ENCODE results near the gene SLC16A5. TPM values are rescaled to one million over a fixed set of nuclear protein-coding genes. Genes with fewer than 3 reads are reported as not detected.
"Not testable (repeated sequence)": the region's sequence is repeated elsewhere in the genome, so short reads cannot be mapped to it uniquely, and the experiment has no call there.

The SLC16A5 gene
- polyA plus RNA-seq, 1 donor from 2014 or later = not detected

- H3K9ac ChIP-seq (ENCODE audit: low read length) = no peak overlapping the region
- no peak overlapping the region for H3K4me3 ChIP-seq (ENCODE audit: low read length)
- no peaks in the 10 kb centered on the region for H4K20me1 ChIP-seq (ENCODE audit: insufficient read depth)
- no peak overlapping the region for H3K4me2 ChIP-seq (ENCODE audit: low read length)
- no peaks in the 10 kb centered on the region for H3K9me3 ChIP-seq (ENCODE audit: low read length)
- no peaks in the 10 kb centered on the region for H3K79me2 ChIP-seq (replicated peaks; ENCODE audit: insufficient read depth, low read length)
- H3K27ac ChIP-seq (ENCODE audit: low read length) = no peak overlapping the region
- no peaks in the 10 kb centered on the region for H3K36me3 ChIP-seq (ENCODE audit: insufficient read depth, low read length)
- TF ChIP-seq TAF1 (IDR thresholded peaks at IDR 0.05; ENCODE audit: low read depth) (no peak), SMC3 (conservative IDR thresholded peaks at IDR 0.05; ENCODE audit: poor library complexity) (no peak), POLR2AphosphoS5 (IDR thresholded peaks at IDR 0.05) (no peak)
- TF ChIP-seq, protein P1, sequence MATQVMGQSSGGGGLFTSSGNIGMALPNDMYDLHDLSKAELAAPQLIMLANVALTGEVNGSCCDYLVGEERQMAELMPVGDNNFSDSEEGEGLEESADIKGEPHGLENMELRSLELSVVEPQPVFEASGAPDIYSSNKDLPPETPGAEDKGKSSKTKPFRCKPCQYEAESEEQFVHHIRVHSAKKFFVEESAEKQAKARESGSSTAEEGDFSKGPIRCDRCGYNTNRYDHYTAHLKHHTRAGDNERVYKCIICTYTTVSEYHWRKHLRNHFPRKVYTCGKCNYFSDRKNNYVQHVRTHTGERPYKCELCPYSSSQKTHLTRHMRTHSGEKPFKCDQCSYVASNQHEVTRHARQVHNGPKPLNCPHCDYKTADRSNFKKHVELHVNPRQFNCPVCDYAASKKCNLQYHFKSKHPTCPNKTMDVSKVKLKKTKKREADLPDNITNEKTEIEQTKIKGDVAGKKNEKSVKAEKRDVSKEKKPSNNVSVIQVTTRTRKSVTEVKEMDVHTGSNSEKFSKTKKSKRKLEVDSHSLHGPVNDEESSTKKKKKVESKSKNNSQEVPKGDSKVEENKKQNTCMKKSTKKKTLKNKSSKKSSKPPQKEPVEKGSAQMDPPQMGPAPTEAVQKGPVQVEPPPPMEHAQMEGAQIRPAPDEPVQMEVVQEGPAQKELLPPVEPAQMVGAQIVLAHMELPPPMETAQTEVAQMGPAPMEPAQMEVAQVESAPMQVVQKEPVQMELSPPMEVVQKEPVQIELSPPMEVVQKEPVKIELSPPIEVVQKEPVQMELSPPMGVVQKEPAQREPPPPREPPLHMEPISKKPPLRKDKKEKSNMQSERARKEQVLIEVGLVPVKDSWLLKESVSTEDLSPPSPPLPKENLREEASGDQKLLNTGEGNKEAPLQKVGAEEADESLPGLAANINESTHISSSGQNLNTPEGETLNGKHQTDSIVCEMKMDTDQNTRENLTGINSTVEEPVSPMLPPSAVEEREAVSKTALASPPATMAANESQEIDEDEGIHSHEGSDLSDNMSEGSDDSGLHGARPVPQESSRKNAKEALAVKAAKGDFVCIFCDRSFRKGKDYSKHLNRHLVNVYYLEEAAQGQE (IDR thresholded peaks at IDR 0.05; ENCODE audit: borderline replicate concordance) = no peak
- H2AFZ ChIP-seq (ENCODE audit: low read depth, low read length) = no peak overlapping the region
- H3K27me3 ChIP-seq (ENCODE audit: insufficient read depth, low read depth, low read length) = no peaks in the 10 kb centered on the region
- no peaks in the 10 kb centered on the region for H3K9me2 ChIP-seq (ENCODE audit: insufficient read depth, low read length)
- H3F3A ChIP-seq (ENCODE audit: insufficient read depth, low read length, poor library complexity, severe bottlenecking) = no peaks in the 10 kb centered on the region
Observed at GRCh38 chr17:75126954-75127353, 39.2 kb downstream of the SLC16A5 start.

- H3K9ac ChIP-seq (ENCODE audit: low read length); H4K20me1 ChIP-seq (ENCODE audit: insufficient read depth); H3K27me3 ChIP-seq (ENCODE audit: insufficient read depth, low read depth, low read length); H3K4me2 ChIP-seq (ENCODE audit: low read length); H3K79me2 ChIP-seq (replicated peaks; ENCODE audit: insufficient read depth, low read length); H3K9me3 ChIP-seq (ENCODE audit: low read length); H3K9me2 ChIP-seq (ENCODE audit: insufficient read depth, low read length); H2AFZ ChIP-seq (ENCODE audit: low read depth, low read length); H3K36me3 ChIP-seq (ENCODE audit: insufficient read depth, low read length); H3F3A ChIP-seq (ENCODE audit: insufficient read depth, low read length, poor library complexity, severe bottlenecking); H3K4me3 ChIP-seq (ENCODE audit: low read length); H3K27ac ChIP-seq (ENCODE audit: low read length): not testable (repeated sequence)
Observed at GRCh38 chr17:75127936-75128335, 40.2 kb downstream of the SLC16A5 start.

- H3K9ac ChIP-seq (ENCODE audit: low read length) = no peak overlapping the region
- no peaks in the 10 kb centered on the region for H3K27me3 ChIP-seq (ENCODE audit: insufficient read depth, low read depth, low read length)
- TF ChIP-seq EP300 (conservative IDR thresholded peaks at IDR 0.05; ENCODE audit: poor library complexity, severe bottlenecking) (no peak), EZH2 (IDR thresholded peaks at IDR 0.05; ENCODE audit: borderline replicate concordance, insufficient read depth, low read length, poor library complexity, severe bottlenecking) (no peak), POLR2AphosphoS5 (IDR thresholded peaks at IDR 0.05) (no peak), SMC3 (conservative IDR thresholded peaks at IDR 0.05; ENCODE audit: poor library complexity) (no peak), TAF1 (IDR thresholded peaks at IDR 0.05; ENCODE audit: low read depth) (no peak), MXI1 (conservative IDR thresholded peaks at IDR 0.05; ENCODE audit: poor library complexity, severe bottlenecking) (no peak), RAD21 (conservative IDR thresholded peaks at IDR 0.05) (no peak)
- TF ChIP-seq, protein P1 (IDR thresholded peaks at IDR 0.05; ENCODE audit: borderline replicate concordance) = no peak
- TF ChIP-seq, protein P2, sequence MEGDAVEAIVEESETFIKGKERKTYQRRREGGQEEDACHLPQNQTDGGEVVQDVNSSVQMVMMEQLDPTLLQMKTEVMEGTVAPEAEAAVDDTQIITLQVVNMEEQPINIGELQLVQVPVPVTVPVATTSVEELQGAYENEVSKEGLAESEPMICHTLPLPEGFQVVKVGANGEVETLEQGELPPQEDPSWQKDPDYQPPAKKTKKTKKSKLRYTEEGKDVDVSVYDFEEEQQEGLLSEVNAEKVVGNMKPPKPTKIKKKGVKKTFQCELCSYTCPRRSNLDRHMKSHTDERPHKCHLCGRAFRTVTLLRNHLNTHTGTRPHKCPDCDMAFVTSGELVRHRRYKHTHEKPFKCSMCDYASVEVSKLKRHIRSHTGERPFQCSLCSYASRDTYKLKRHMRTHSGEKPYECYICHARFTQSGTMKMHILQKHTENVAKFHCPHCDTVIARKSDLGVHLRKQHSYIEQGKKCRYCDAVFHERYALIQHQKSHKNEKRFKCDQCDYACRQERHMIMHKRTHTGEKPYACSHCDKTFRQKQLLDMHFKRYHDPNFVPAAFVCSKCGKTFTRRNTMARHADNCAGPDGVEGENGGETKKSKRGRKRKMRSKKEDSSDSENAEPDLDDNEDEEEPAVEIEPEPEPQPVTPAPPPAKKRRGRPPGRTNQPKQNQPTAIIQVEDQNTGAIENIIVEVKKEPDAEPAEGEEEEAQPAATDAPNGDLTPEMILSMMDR (IDR thresholded peaks at IDR 0.05; ENCODE audit: poor library complexity, severe bottlenecking) = no peak
- H3K4me3 ChIP-seq (ENCODE audit: low read length) = no peak overlapping the region
- no peaks in the 10 kb centered on the region for H4K20me1 ChIP-seq (ENCODE audit: insufficient read depth)
- no peaks in the 10 kb centered on the region for H3K9me2 ChIP-seq (ENCODE audit: insufficient read depth, low read length)
- H3K27ac ChIP-seq (ENCODE audit: low read length) = no peak overlapping the region
- no peaks in the 10 kb centered on the region for H3F3A ChIP-seq (ENCODE audit: insufficient read depth, low read length, poor library complexity, severe bottlenecking)
- no peaks in the 10 kb centered on the region for H3K9me3 ChIP-seq (ENCODE audit: low read length)
- H3K36me3 ChIP-seq (ENCODE audit: insufficient read depth, low read length) = no peaks in the 10 kb centered on the region
- no peaks in the 10 kb centered on the region for H3K79me2 ChIP-seq (replicated peaks; ENCODE audit: insufficient read depth, low read length)
- no peak overlapping the region for H3K4me2 ChIP-seq (ENCODE audit: low read length)
- H2AFZ ChIP-seq (ENCODE audit: low read depth, low read length) = no peak overlapping the region
Observed at GRCh38 chr17:75128694-75129505, 41.1 kb downstream of the SLC16A5 start.
